Liver (tissue), 9 donors: ENCODE results near the gene CNOT11. TPM values are rescaled to one million over a fixed set of nuclear protein-coding genes. Genes with fewer than 3 reads are reported as not detected.
"Not testable (repeated sequence)": the region's sequence is repeated elsewhere in the genome, so short reads cannot be mapped to it uniquely, and the experiment has no call there.

Experiments
- DNase-seq: peaks from one replicate; pipeline ENCODE4 v3.0.0-alpha.2; 2017; ENCODE audit warnings: low spot score
- H3K27ac ChIP-seq, 2 donors: one replicate each; pipeline ENCODE4 v1.7.0; 2013; ENCODE audit warnings: inconsistent platforms in 2 of 2, low read length in 2 of 2, control low read depth in 1 of 2, low read depth in 1 of 2, mild to moderate bottlenecking in 1 of 2
- H3K27me3 ChIP-seq, 4 donors: one replicate each; pipeline versions ENCODE4 v1.6.1 to v1.7.0; 2013; ENCODE audit warnings: low read length in 3 of 4, inconsistent platforms in 1 of 4, mild to moderate bottlenecking in 1 of 4, moderate library complexity in 1 of 4; ENCODE audit not compliant: control insufficient read depth in 4 of 4, insufficient read depth in 4 of 4
- H3K36me3 ChIP-seq, 4 donors: one replicate each; pipeline versions ENCODE4 v1.6.1 to v1.7.0; 2013; ENCODE audit warnings: low read length in 3 of 4, mild to moderate bottlenecking in 3 of 4, low read depth in 1 of 4, moderate library complexity in 1 of 4; ENCODE audit not compliant: control insufficient read depth in 4 of 4, insufficient read depth in 3 of 4
- H3K4me1 ChIP-seq, 4 donors: one replicate each; pipeline versions ENCODE4 v1.6.1 to v1.7.0; 2013; ENCODE audit warnings: low read length in 3 of 4, mild to moderate bottlenecking in 3 of 4, moderate library complexity in 1 of 4; ENCODE audit not compliant: control insufficient read depth in 4 of 4, insufficient read depth in 4 of 4
- H3K4me3 ChIP-seq, 3 donors: one replicate each; pipeline versions ENCODE4 v1.6.1 to v1.7.0; 2013; ENCODE audit warnings: low read length in 3 of 3, control low read depth in 1 of 3, low read depth in 1 of 3, mild to moderate bottlenecking in 1 of 3
- H3K9ac ChIP-seq, 2 donors: one replicate each; pipeline ENCODE4 v1.7.0; 2013; ENCODE audit warnings: low read length in 2 of 2, mild to moderate bottlenecking in 2 of 2, moderate library complexity in 2 of 2, control low read depth in 1 of 2, low read depth in 1 of 2
- H3K9me3 ChIP-seq, 4 donors: one replicate each; pipeline versions ENCODE4 v1.6.1 to v1.7.0; 2013; ENCODE audit warnings: low read length in 3 of 4; ENCODE audit not compliant: control insufficient read depth in 4 of 4
- FOXA2 ChIP-seq: IDR thresholded peaks from 2 replicates; pipeline ENCODE4 v1.6.1; 2016; ENCODE audit warnings: antibody characterized with exemption
- HNF4A ChIP-seq, 2 donors: conservative IDR thresholded peaks; 2 replicates each; pipeline ENCODE4 v1.6.1; 2016; ENCODE audit warnings: antibody characterized with exemption in 2 of 2, mild to moderate bottlenecking in 2 of 2
- JUND ChIP-seq, 2 donors: IDR thresholded peaks; 2 replicates each; pipeline ENCODE4 v1.6.1; 2016; ENCODE audit warnings: antibody characterized with exemption in 2 of 2
- RAD21 ChIP-seq, 2 donors: IDR thresholded peaks; 2 replicates each; pipeline ENCODE4 v1.6.1; 2016; ENCODE audit warnings: antibody characterized with exemption in 2 of 2, mild to moderate bottlenecking in 2 of 2
- REST ChIP-seq: IDR thresholded peaks from 2 replicates; pipeline ENCODE4 v1.6.1; 2016; ENCODE audit warnings: antibody characterized with exemption, mild to moderate bottlenecking
- RXRA ChIP-seq, 2 donors: IDR thresholded peaks; 2 replicates each; pipeline ENCODE4 v1.6.1; 2017 to 2018; ENCODE audit warnings: antibody characterized with exemption in 2 of 2, mild to moderate bottlenecking in 1 of 2
- SP1 ChIP-seq: IDR thresholded peaks from 2 replicates; pipeline ENCODE4 v1.6.1; 2018; ENCODE audit warnings: antibody characterized with exemption, mild to moderate bottlenecking
- TAF1 ChIP-seq: conservative IDR thresholded peaks from 2 replicates; pipeline ENCODE4 v1.6.1; 2016; ENCODE audit warnings: antibody characterized with exemption, mild to moderate bottlenecking
- YY1 ChIP-seq: IDR thresholded peaks from 2 replicates; pipeline ENCODE4 v1.6.1; 2016; ENCODE audit warnings: antibody characterized with exemption, mild to moderate bottlenecking
- WGBS: extraction: QIAGEN DNeasy Blood & Tissue Kit; methylation state at CpG from one replicate; pipeline ENCODE4 v1.1.7; 2013; 5-methylcytosine and 5-hydroxymethylcytosine counted together
- polyA plus RNA-seq, 2 donors: library from polyadenylated mRNA; stranded (reverse) in 1 of 2; unstranded in 1 of 2; fragments of 200-250 nt in 1 of 2; fragments of >200 nt in 1 of 2; fragmentation: Nextera tagmentation in 1 of 2; extraction: Ambion mirVana in 1 of 2; gene quantifications; one replicate each; pipeline versions ENCODE4 v1.2.1 to v1.2.3, GENCODE V29; 2013 to 2015
- total RNA-seq, 2 donors: library from RNA; depleted of rRNA; stranded (reverse); fragments of >200 nt; gene quantifications; one replicate each; pipeline ENCODE4 v1.2.3, GENCODE V29; 2014
- TF ChIP-seq, protein P1 (sequence below): IDR thresholded peaks from 2 replicates; pipeline ENCODE4 v1.6.1; 2016; ENCODE audit warnings: antibody characterized with exemption
- TF ChIP-seq, protein P2 (sequence below): fragments of 150-350 bp; IDR thresholded peaks from 2 replicates; pipeline ENCODE4 v1.5.1; 2017; ENCODE audit warnings: improper control_type of control experiment, low read depth, low read length; ENCODE audit not compliant: missing input control
- TF ChIP-seq, protein P3 (sequence below): IDR thresholded peaks from 2 replicates; pipeline ENCODE4 v1.6.1; 2016; ENCODE audit warnings: antibody characterized with exemption
- donor health status: healthy.
- donor health status: healthy.
- donor health status: healthy.
- donor health status: healthy.
- donor health status: healthy.

CNOT11 gene
- total and polyA plus RNA-seq, 4 donors, result 9.8 to 14.3 (median 13.5) TPM

GRCh38 chr2:101239760-101240118 lies 12.9 kb upstream of the CNOT11 start:
- not testable (repeated sequence) for H3K9me3 ChIP-seq, DNase-seq, H3K36me3 ChIP-seq, H3K27me3 ChIP-seq
- Histone ChIP-seq H3K4me1 (peaks cover under 1 to 15% (median 9%) of the 10 kb centered on the region in 4 donors), H3K4me3 (peak overlapping the region in 1 of 3 donors; percentile 26), H3K9ac (peak overlapping the region in 1 of 2 donors; percentile 74), H3K27ac (peak overlapping the region; percentile 37 to 90)
- TF ChIP-seq, protein P1, sequence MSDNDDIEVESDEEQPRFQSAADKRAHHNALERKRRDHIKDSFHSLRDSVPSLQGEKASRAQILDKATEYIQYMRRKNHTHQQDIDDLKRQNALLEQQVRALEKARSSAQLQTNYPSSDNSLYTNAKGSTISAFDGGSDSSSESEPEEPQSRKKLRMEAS, result peak; percentile 12
- peak; percentile 77 for TF ChIP-seq YY1
- WGBS, result 46% methylated on average over 2 of the region's 2 CpGs

GRCh38 chr2:101240694-101241093 lies 12.0 kb upstream of the CNOT11 start:
- peaks cover 0 to 17% (median 10%) of the 10 kb centered on the region in 4 donors for H3K4me1 ChIP-seq
- H3K4me3 ChIP-seq, H3K27ac ChIP-seq, H3K27me3 ChIP-seq, H3K9ac ChIP-seq, H3K9me3 ChIP-seq, DNase-seq, H3K36me3 ChIP-seq: not testable (repeated sequence)
- WGBS, result 10% methylated on average over 2 of the region's 2 CpGs
- TF ChIP-seq, protein P2, sequence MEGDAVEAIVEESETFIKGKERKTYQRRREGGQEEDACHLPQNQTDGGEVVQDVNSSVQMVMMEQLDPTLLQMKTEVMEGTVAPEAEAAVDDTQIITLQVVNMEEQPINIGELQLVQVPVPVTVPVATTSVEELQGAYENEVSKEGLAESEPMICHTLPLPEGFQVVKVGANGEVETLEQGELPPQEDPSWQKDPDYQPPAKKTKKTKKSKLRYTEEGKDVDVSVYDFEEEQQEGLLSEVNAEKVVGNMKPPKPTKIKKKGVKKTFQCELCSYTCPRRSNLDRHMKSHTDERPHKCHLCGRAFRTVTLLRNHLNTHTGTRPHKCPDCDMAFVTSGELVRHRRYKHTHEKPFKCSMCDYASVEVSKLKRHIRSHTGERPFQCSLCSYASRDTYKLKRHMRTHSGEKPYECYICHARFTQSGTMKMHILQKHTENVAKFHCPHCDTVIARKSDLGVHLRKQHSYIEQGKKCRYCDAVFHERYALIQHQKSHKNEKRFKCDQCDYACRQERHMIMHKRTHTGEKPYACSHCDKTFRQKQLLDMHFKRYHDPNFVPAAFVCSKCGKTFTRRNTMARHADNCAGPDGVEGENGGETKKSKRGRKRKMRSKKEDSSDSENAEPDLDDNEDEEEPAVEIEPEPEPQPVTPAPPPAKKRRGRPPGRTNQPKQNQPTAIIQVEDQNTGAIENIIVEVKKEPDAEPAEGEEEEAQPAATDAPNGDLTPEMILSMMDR, result peak; percentile 46
- peak; percentile 13 for TF ChIP-seq SP1
- peak; percentile 77 for TF ChIP-seq YY1
- peak; percentile 74 to 80 for TF ChIP-seq RAD21 (IDR thresholded peaks at IDR 0.05)

DNA sequence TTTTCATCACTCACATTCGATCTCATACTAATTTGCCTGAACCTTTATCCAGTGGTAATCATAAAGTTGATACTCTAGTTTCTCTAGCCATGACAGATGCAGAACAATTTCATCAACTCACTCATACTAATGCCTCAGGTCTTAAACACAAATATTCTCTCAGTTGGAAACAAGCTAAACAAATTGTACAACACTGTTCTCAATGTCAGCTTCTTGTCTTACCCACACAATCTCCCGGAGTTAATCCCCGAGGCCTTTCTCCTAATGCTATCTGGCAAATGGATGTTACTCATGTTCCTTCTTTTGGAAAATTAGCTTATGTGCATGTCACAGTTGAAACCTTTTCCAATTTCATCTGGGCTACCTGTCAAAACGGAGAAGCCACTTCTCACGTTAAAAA lies 11.5 kb upstream of the CNOT11 start:
- no peak overlapping the region for H3K9ac ChIP-seq
- DNase-seq, result no peak
- H3K4me1 ChIP-seq, result peaks cover 3 to 21% (median 12%) of the 10 kb centered on the region in 4 donors
- no peak for TF ChIP-seq YY1
- TF ChIP-seq, protein P3, sequence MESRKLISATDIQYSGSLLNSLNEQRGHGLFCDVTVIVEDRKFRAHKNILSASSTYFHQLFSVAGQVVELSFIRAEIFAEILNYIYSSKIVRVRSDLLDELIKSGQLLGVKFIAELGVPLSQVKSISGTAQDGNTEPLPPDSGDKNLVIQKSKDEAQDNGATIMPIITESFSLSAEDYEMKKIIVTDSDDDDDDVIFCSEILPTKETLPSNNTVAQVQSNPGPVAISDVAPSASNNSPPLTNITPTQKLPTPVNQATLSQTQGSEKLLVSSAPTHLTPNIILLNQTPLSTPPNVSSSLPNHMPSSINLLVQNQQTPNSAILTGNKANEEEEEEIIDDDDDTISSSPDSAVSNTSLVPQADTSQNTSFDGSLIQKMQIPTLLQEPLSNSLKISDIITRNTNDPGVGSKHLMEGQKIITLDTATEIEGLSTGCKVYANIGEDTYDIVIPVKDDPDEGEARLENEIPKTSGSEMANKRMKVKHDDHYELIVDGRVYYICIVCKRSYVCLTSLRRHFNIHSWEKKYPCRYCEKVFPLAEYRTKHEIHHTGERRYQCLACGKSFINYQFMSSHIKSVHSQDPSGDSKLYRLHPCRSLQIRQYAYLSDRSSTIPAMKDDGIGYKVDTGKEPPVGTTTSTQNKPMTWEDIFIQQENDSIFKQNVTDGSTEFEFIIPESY, result no peak
- TF ChIP-seq HNF4A (conservative IDR thresholded peaks at IDR 0.05), result no peak
- TF ChIP-seq JUND (IDR thresholded peaks at IDR 0.05), result no peak
- no peak for TF ChIP-seq TAF1
- no peak for TF ChIP-seq FOXA2
- no peak for TF ChIP-seq REST
- TF ChIP-seq RXRA (IDR thresholded peaks at IDR 0.05), result no peak
- TF ChIP-seq RAD21 (IDR thresholded peaks at IDR 0.05), result no peak
- 88% methylated on average over 5 of the region's 5 CpGs for WGBS
- H3K36me3 ChIP-seq, result no peaks in the 10 kb centered on the region
- H3K27ac ChIP-seq, result no peak overlapping the region
- no peak overlapping the region for H3K4me3 ChIP-seq
- H3K9me3 ChIP-seq, result no peaks in the 10 kb centered on the region
- H3K27me3 ChIP-seq, result no peaks in the 10 kb centered on the region

- not testable (repeated sequence) for DNase-seq, H3K27ac ChIP-seq, H3K36me3 ChIP-seq, H3K27me3 ChIP-seq, H3K4me3 ChIP-seq, H3K9ac ChIP-seq, H3K9me3 ChIP-seq
- H3K4me1 ChIP-seq, result peaks cover 4 to 17% (median 9%) of the 10 kb centered on the region in 4 donors
- 88% methylated on average over 4 of the region's 4 CpGs for WGBS
These were observed 8.3 kb upstream of the CNOT11 start for GRCh38 chr2:101244373-101244772.

DNA sequence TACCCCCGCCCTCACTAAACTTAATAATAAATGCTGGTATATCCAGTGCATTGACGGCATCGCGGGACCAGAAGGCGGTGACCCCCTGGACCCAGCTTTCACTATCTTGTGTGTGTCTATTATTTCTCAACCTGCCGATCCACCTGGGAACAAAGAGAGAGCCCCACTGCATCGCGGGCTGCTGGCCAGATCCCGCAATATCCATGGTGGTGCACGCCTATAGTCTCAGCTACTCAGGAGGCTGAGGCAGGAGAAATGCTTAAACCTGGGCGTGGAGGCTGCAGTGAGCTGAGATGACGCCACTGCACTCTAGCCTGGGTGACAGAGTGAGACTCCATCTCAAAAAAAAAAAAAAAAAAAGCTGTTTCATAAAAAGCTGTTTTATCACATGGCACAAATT lies 7.8 kb upstream of the CNOT11 start:
- H3K9me3 ChIP-seq, H3K36me3 ChIP-seq, DNase-seq, H3K27ac ChIP-seq, H3K4me3 ChIP-seq, H3K9ac ChIP-seq, H3K27me3 ChIP-seq: not testable (repeated sequence)
- peaks cover 4 to 16% (median 8%) of the 10 kb centered on the region in 4 donors for H3K4me1 ChIP-seq
- 83% methylated on average over 12 of the region's 12 CpGs for WGBS
